GM12878 (cell line): ENCODE data around the gene KRTAP19-3. TPM values are rescaled to one million over a fixed set of nuclear protein-coding genes. Genes with fewer than 3 reads are reported as not detected.

Experiments
- ATAC-seq: fragments of 200-7000 bp; cut with Tn5 transposase; 3 replicates; pipeline ENCODE4 v1.9.1; 2020; ENCODE audit warnings: mild to moderate bottlenecking, moderate library complexity
- BruUV-seq: library from RNA; stranded (reverse); fragments of 400-500 nt; replicated peaks from 2 replicates; lab custom pipeline; 2021; lab: Mats Ljungman, UMichigan
- CTCF ChIA-PET: fragments of 300-600 bp; sonication (Branson Sonifier 250); formaldehyde crosslinking; extraction: SDS; loops from one replicate; lab custom pipeline; 2021; ENCODE audit warnings: inconsistent platforms; lab: Yijun Ruan, JAX
- POLR2A ChIA-PET: fragments of 350-600 bp; formaldehyde crosslinking; extraction: SDS; loops from one replicate; lab custom pipeline; 2021; ENCODE audit warnings: inconsistent platforms; lab: Charles Lee
- RAD21 ChIA-PET: fragments of 300-600 bp; sonication (Branson Sonifier 250); formaldehyde crosslinking; loops from one replicate; lab custom pipeline; 2023; ENCODE audit warnings: antibody characterized with exemption; ENCODE audit not compliant: unreplicated experiment; lab: Charles Lee
- SMC1A ChIA-PET: fragments of 300-600 bp; sonication (Branson Sonifier 250); formaldehyde crosslinking; loops from one replicate; lab custom pipeline; 2023; ENCODE audit not compliant: unreplicated experiment, uncharacterized antibody; lab: Charles Lee
- DNase-seq: peaks from one replicate; pipeline ENCODE4 v3.0.0-alpha.2; 2011; ENCODE audit warnings: low read depth, low spot score
- FAIRE-seq: peaks from 3 replicates; lab custom pipeline; 2011; peaks lifted over from hg19 to GRCh38; lab: Jason Lieb, UNC
- H2AFZ ChIP-seq: 2 replicates; pipeline ENCODE4 v1.6.0; 2011; ENCODE audit warnings: low read depth, low read length, control low read depth; ENCODE audit not compliant: control insufficient read depth
- H3K27ac ChIP-seq: 2 replicates; pipeline ENCODE4 v1.5.1; 2011; ENCODE audit warnings: control low read depth; ENCODE audit not compliant: control insufficient read depth, insufficient read depth
- H3K27me3 ChIP-seq, 2 experiments: replicated peaks in 1 of 2; 2 replicates each; pipeline versions ENCODE4 v1.6.0 to v1.6.1; 2011; ENCODE audit warnings: low read length in 1 of 2; ENCODE audit not compliant: control insufficient read depth in 2 of 2, insufficient read depth in 2 of 2
- H3K36me3 ChIP-seq, 2 experiments: 2 replicates each; pipeline ENCODE4 v1.5.1; 2011; ENCODE audit warnings: low read length in 1 of 2; ENCODE audit not compliant: control insufficient read depth in 2 of 2, insufficient read depth in 2 of 2
- H3K4me1 ChIP-seq: 2 replicates; pipeline ENCODE4 v1.6.1; 2011; ENCODE audit warnings: mild to moderate bottlenecking, low read length, moderate library complexity, mixed read lengths; ENCODE audit not compliant: control insufficient read depth, insufficient read depth
- H3K4me2 ChIP-seq: 2 replicates; pipeline ENCODE4 v1.6.0; 2011; ENCODE audit warnings: control low read depth; ENCODE audit not compliant: control insufficient read depth, insufficient read depth
- H3K4me3 ChIP-seq: fragments of 200-600 bp; sonication (generic); 2 replicates; pipeline ENCODE4 v1.5.1; 2016
- H3K79me2 ChIP-seq: 2 replicates; pipeline ENCODE4 v1.6.0; 2011; ENCODE audit warnings: low read length; ENCODE audit not compliant: control insufficient read depth, insufficient read depth
- H3K9ac ChIP-seq: 2 replicates; pipeline ENCODE4 v1.8.0; 2011; ENCODE audit warnings: low read length, control low read depth, mixed read lengths; ENCODE audit not compliant: control insufficient read depth, insufficient read depth
- H3K9me3 ChIP-seq: replicated peaks from 3 replicates; pipeline ENCODE4 v1.5.1; 2011; ENCODE audit warnings: mild to moderate bottlenecking, low read length; ENCODE audit not compliant: control insufficient read depth, insufficient read depth
- H4K20me1 ChIP-seq: 2 replicates; pipeline ENCODE4 v1.6.0; 2011; ENCODE audit not compliant: control insufficient read depth, insufficient read depth
- CHD4 ChIP-seq: fragments of 200-600 bp; sonication (generic); IDR thresholded peaks from 2 replicates; pipeline ENCODE4 v1.6.1; 2016; ENCODE audit warnings: mild to moderate bottlenecking
- FOS ChIP-seq: IDR thresholded peaks from 3 replicates; pipeline ENCODE4 v1.6.1; 2011; ENCODE audit warnings: borderline replicate concordance; ENCODE audit not compliant: insufficient read length; ENCODE audit errors: extremely low read depth
- HDAC2 ChIP-seq: fragments of 200-600 bp; sonication (generic); IDR thresholded peaks from 2 replicates; pipeline ENCODE4 v1.6.1; 2017
- SMARCA5 ChIP-seq: fragments of 450-650 bp; IDR thresholded peaks from 2 replicates; pipeline ENCODE4 v1.6.1; 2017; ENCODE audit warnings: mild to moderate bottlenecking
- SUZ12 ChIP-seq: fragments of 200-600 bp; sonication (generic); IDR thresholded peaks from one replicate; pipeline ENCODE4 v1.6.1; 2018; ENCODE audit warnings: antibody characterized with exemption, mild to moderate bottlenecking; ENCODE audit not compliant: unreplicated experiment
- ZNF622 ChIP-seq: fragments of 450-650 bp; IDR thresholded peaks from 2 replicates; pipeline ENCODE4 v1.6.1; 2017; ENCODE audit warnings: mild to moderate bottlenecking, inconsistent platforms
- WGBS: methylation state at CpG from one replicate; pipeline ENCODE4 v1.1.6; 2016; ENCODE audit warnings: low lambda C conversion rate; ENCODE audit not compliant: insufficient replicate concordance, insufficient coverage; ENCODE audit errors: missing lambda C conversion rate; 5-methylcytosine and 5-hydroxymethylcytosine counted together
- in situ Hi-C: fragments of 300-500 bp; cut with MboI; formaldehyde crosslinking; loops from 9 replicates; pipeline ENCODE4 v1.14.3; 2018; ENCODE audit warnings: mixed read lengths
- intact Hi-C: fragments of 100-400 bp; cut with micrococcal nuclease; formaldehyde crosslinking; loops from one replicate; pipeline ENCODE4 v1.14.2; 2022; ENCODE audit not compliant: unreplicated experiment
- polyA plus RNA-seq, 11 experiments: library from polyadenylated mRNA; depleted of rRNA in 4 of 11; unstranded in 6 of 11; stranded (reverse) in 5 of 11; fragments of >200 nt; fragmentation: Nextera tagmentation in 4 of 11; fragmentation: Illumina TruSeq in 1 of 11; extraction: Ambion mirVana in 4 of 11; extraction: Trizol in 1 of 11; gene quantifications; 1 replicate in 1 of 11; 2 replicates in 10 of 11; pipeline versions ENCODE4 v1.2.1 to v1.2.3, GENCODE V29; 2011 to 2016; ENCODE audit warnings: inconsistent platforms in 2 of 11, missing spikeins in 2 of 11, low read depth in 1 of 11
- total RNA-seq, 4 experiments: library from RNA; depleted of rRNA in 3 of 4; stranded (reverse); fragments of >200 nt in 3 of 4; fragmentation: Illumina TruSeq in 1 of 4; extraction: Trizol in 1 of 4; gene quantifications; 2 replicates each; pipeline versions ENCODE4 v1.2.1 to v1.2.3, GENCODE V29; 2013 to 2021
- TF ChIP-seq, protein P1 (sequence below): fragments of 450-650 bp; IDR thresholded peaks from 2 replicates; pipeline ENCODE4 v1.6.1; 2016; ENCODE audit warnings: mild to moderate bottlenecking
- TF ChIP-seq, protein P2 (sequence below): IDR thresholded peaks from 2 replicates; pipeline ENCODE4 v1.6.1; 2012; ENCODE audit warnings: improper control_type of control experiment, low read depth, low read length; ENCODE audit not compliant: insufficient replicate concordance
- TF ChIP-seq, protein P3 (sequence below): fragments of 450-650 bp; IDR thresholded peaks from 2 replicates; pipeline ENCODE4 v1.6.1; 2017; ENCODE audit warnings: mild to moderate bottlenecking, moderate library complexity
- TF ChIP-seq, protein P4 (sequence below), 3 experiments: IDR thresholded peaks in 2 of 3; conservative IDR thresholded peaks in 1 of 3; 2 replicates each; pipeline ENCODE4 v1.5.1; 2011; ENCODE audit warnings: low read depth in 3 of 3, low read length in 3 of 3, mild to moderate bottlenecking in 3 of 3, control low read depth in 2 of 3, moderate library complexity in 2 of 3, inconsistent platforms in 1 of 3, mixed read lengths in 1 of 3; ENCODE audit not compliant: control insufficient read depth in 2 of 3, insufficient read depth in 1 of 3; ENCODE audit errors: extremely low read depth in 1 of 3

KRTAP19-3 gene
- total and polyA plus RNA-seq, 10 of the 15 experiments (the other 5 are each of a cell fraction or from before 2014, with no cell fraction given) = not detected

DNA sequence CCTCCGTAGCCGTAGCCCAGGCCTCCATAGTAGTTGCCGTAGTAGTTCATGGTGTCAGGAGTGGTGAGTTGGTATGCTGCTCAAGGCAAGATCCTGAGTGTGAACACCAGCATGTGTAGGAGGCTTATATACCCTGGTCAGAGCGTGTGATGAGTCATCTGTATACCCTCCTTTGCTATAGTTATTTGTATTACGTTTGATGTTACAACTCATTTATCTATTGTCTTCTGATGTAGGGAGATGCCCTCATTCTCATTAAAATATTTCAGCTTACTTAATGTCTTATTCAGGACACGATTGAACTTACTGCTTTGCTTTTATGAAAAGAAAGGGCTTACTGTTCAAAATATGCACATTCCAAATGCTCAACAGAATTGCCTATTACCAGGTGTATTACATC is 10.2 kb upstream of the KRTAP19-3 start, which contains the start of gene KRTAP19-5:
TSS of gene KRTAP19-5 (minus strand) at position 101 of the 400 bp plus-strand sequence. CDS start at position 50, 51 bp downstream.
- intact Hi-C loops (loop anchor here (10.0 kb wide), 1 partner anchor 57 kb away; the partner anchor contains the start of gene KRTAP15-1), in situ Hi-C loops (no loop called here)
- Histone ChIP-seq H3K4me3 (no peak within 1 kb of the TSS), H3K4me1 (no peaks in the 10 kb centered on the region), H3K4me2 (no peak within 1 kb of the TSS), H3K9ac (no peak within 1 kb of the TSS), H3K27me3 (no peaks in the 10 kb centered on the region), H3K9me3 (no peaks in the 10 kb centered on the region), H3K79me2 (no peaks in the 10 kb centered on the region), H2AFZ (no peak within 1 kb of the TSS), H3K27ac (no peak within 1 kb of the TSS), H3K36me3 (no peaks in the 10 kb centered on the region), H4K20me1 (no peaks in the 10 kb centered on the region)
- ChIA-PET RAD21 (no interaction called here), CTCF (no interaction called here), SMC1A (no interaction called here), POLR2A (no interaction called here)
- FAIRE-seq (no peak), ATAC-seq (no peak), DNase-seq (no peak)
- WGBS = 29% methylated on average over 6 of the region's 6 CpGs
- no TSS peak for BruUV-seq
- TF ChIP-seq SUZ12 (no peak), HDAC2 (no peak), ZNF622 (no peak), SMARCA5 (no peak), FOS (no peak), CHD4 (no peak)
- TF ChIP-seq, protein P1, sequence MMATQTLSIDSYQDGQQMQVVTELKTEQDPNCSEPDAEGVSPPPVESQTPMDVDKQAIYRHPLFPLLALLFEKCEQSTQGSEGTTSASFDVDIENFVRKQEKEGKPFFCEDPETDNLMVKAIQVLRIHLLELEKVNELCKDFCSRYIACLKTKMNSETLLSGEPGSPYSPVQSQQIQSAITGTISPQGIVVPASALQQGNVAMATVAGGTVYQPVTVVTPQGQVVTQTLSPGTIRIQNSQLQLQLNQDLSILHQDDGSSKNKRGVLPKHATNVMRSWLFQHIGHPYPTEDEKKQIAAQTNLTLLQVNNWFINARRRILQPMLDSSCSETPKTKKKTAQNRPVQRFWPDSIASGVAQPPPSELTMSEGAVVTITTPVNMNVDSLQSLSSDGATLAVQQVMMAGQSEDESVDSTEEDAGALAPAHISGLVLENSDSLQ = no peak
- TF ChIP-seq, protein P2, sequence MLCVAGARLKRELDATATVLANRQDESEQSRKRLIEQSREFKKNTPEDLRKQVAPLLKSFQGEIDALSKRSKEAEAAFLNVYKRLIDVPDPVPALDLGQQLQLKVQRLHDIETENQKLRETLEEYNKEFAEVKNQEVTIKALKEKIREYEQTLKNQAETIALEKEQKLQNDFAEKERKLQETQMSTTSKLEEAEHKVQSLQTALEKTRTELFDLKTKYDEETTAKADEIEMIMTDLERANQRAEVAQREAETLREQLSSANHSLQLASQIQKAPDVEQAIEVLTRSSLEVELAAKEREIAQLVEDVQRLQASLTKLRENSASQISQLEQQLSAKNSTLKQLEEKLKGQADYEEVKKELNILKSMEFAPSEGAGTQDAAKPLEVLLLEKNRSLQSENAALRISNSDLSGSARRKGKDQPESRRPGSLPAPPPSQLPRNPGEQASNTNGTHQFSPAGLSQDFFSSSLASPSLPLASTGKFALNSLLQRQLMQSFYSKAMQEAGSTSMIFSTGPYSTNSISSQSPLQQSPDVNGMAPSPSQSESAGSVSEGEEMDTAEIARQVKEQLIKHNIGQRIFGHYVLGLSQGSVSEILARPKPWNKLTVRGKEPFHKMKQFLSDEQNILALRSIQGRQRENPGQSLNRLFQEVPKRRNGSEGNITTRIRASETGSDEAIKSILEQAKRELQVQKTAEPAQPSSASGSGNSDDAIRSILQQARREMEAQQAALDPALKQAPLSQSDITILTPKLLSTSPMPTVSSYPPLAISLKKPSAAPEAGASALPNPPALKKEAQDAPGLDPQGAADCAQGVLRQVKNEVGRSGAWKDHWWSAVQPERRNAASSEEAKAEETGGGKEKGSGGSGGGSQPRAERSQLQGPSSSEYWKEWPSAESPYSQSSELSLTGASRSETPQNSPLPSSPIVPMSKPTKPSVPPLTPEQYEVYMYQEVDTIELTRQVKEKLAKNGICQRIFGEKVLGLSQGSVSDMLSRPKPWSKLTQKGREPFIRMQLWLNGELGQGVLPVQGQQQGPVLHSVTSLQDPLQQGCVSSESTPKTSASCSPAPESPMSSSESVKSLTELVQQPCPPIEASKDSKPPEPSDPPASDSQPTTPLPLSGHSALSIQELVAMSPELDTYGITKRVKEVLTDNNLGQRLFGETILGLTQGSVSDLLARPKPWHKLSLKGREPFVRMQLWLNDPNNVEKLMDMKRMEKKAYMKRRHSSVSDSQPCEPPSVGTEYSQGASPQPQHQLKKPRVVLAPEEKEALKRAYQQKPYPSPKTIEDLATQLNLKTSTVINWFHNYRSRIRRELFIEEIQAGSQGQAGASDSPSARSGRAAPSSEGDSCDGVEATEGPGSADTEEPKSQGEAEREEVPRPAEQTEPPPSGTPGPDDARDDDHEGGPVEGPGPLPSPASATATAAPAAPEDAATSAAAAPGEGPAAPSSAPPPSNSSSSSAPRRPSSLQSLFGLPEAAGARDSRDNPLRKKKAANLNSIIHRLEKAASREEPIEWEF = no peak
- TF ChIP-seq, protein P3, sequence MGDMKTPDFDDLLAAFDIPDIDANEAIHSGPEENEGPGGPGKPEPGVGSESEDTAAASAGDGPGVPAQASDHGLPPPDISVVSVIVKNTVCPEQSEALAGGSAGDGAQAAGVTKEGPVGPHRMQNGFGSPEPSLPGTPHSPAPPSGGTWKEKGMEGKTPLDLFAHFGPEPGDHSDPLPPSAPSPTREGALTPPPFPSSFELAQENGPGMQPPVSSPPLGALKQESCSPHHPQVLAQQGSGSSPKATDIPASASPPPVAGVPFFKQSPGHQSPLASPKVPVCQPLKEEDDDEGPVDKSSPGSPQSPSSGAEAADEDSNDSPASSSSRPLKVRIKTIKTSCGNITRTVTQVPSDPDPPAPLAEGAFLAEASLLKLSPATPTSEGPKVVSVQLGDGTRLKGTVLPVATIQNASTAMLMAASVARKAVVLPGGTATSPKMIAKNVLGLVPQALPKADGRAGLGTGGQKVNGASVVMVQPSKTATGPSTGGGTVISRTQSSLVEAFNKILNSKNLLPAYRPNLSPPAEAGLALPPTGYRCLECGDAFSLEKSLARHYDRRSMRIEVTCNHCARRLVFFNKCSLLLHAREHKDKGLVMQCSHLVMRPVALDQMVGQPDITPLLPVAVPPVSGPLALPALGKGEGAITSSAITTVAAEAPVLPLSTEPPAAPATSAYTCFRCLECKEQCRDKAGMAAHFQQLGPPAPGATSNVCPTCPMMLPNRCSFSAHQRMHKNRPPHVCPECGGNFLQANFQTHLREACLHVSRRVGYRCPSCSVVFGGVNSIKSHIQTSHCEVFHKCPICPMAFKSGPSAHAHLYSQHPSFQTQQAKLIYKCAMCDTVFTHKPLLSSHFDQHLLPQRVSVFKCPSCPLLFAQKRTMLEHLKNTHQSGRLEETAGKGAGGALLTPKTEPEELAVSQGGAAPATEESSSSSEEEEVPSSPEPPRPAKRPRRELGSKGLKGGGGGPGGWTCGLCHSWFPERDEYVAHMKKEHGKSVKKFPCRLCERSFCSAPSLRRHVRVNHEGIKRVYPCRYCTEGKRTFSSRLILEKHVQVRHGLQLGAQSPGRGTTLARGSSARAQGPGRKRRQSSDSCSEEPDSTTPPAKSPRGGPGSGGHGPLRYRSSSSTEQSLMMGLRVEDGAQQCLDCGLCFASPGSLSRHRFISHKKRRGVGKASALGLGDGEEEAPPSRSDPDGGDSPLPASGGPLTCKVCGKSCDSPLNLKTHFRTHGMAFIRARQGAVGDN = no peak
- TF ChIP-seq, protein P4, sequence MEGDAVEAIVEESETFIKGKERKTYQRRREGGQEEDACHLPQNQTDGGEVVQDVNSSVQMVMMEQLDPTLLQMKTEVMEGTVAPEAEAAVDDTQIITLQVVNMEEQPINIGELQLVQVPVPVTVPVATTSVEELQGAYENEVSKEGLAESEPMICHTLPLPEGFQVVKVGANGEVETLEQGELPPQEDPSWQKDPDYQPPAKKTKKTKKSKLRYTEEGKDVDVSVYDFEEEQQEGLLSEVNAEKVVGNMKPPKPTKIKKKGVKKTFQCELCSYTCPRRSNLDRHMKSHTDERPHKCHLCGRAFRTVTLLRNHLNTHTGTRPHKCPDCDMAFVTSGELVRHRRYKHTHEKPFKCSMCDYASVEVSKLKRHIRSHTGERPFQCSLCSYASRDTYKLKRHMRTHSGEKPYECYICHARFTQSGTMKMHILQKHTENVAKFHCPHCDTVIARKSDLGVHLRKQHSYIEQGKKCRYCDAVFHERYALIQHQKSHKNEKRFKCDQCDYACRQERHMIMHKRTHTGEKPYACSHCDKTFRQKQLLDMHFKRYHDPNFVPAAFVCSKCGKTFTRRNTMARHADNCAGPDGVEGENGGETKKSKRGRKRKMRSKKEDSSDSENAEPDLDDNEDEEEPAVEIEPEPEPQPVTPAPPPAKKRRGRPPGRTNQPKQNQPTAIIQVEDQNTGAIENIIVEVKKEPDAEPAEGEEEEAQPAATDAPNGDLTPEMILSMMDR (IDR thresholded peaks at IDR 0.05 in 2 of 3, conservative IDR thresholded peaks at IDR 0.05 in 1 of 3; ENCODE audit: control insufficient read depth in 2 of 3, extremely low read depth in 1 of 3, insufficient read depth in 1 of 3, low read depth in 3 of 3, low read length in 3 of 3) = no peak
